Glutamatergic neuron (in vitro differentiated cells): ENCODE data around the gene ZDHHC16. TPM values are rescaled to one million over a fixed set of nuclear protein-coding genes. Genes with fewer than 3 reads are reported as not detected.

Source experiments
- DNase-seq: peaks from one replicate; pipeline ENCODE4 v3.0.0; 2022
- H3K27ac Mint-ChIP-seq: one replicate; pipeline ENCODE4 v1.8.0; 2020; ENCODE audit warnings: mild to moderate bottlenecking, mixed read lengths, inconsistent platforms; ENCODE audit not compliant: unreplicated experiment
- H3K27me3 Mint-ChIP-seq: one replicate; pipeline ENCODE4 v1.8.0; 2020; ENCODE audit warnings: mild to moderate bottlenecking, moderate library complexity, mixed read lengths, inconsistent platforms; ENCODE audit not compliant: unreplicated experiment
- H3K36me3 Mint-ChIP-seq: one replicate; pipeline ENCODE4 v1.8.0; 2020; ENCODE audit warnings: mild to moderate bottlenecking, mixed read lengths, inconsistent platforms; ENCODE audit not compliant: unreplicated experiment
- H3K4me1 Mint-ChIP-seq: one replicate; pipeline ENCODE4 v1.8.0; 2020; ENCODE audit warnings: mild to moderate bottlenecking, low read depth, mixed read lengths, inconsistent platforms; ENCODE audit not compliant: unreplicated experiment
- H3K4me3 Mint-ChIP-seq: one replicate; pipeline ENCODE4 v1.8.0; 2020; ENCODE audit warnings: mild to moderate bottlenecking, mixed read lengths, inconsistent platforms; ENCODE audit not compliant: unreplicated experiment
- H3K9me3 Mint-ChIP-seq: one replicate; pipeline ENCODE4 v1.8.0; 2020; ENCODE audit warnings: mild to moderate bottlenecking, moderate library complexity, mixed read lengths, inconsistent platforms; ENCODE audit not compliant: unreplicated experiment
- total RNA-seq: library from RNA; stranded (reverse); fragmentation: NEBNext Ultra II Directional; extraction: Animal tissue kit (Norgen Biotek cat#: 25700); gene quantifications from one replicate; pipeline ENCODE4 v1.2.1, GENCODE V29; 2021; ENCODE audit not compliant: unreplicated experiment
- TF ChIP-seq, protein P1 (sequence below): fragments of 200-600 bp; sonication (generic); IDR thresholded peaks from one replicate; pipeline ENCODE4 v1.5.0; 2021; ENCODE audit not compliant: partially characterized antibody, unreplicated experiment

ZDHHC16 gene
- total RNA-seq, 1 donor from 2014 or later, result 61.5 TPM

DNA sequence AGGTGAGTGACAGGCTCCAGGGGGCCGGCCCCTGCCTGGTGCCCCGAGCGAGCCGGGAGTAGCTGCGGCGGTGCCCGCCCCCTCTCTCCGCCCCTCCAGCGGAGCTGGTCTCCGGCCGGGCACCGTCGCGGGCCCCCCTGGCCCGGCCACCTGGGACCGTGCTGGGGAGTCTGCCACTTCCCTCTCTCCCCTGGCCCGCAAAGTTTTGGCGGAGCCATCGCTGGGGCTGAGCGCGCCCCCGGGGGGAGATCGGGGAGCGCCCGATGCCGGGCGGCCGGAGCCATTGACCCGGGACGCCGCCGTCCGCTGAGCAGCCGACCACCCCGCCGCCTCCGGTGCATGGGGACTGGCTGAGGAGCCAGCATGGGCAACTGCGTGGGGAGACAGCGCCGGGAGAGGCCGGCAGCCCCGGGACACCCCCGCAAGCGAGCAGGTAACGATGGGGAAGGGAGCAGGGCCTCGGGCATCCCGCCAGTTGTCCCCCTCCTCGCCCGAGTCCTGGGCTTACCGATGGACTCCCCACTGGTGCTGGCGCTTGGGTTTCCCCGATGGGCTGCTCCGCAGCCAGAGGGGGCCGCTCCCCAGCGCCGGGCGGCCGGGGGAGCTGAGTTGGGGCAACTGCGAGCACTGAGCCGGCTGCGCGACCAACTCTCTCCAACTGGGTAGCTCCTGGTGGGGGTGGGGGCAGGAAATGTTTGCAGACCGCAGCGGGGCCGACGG, 53.0 kb downstream of the ZDHHC16 start, which contains the start of gene UBTD1:
Gene UBTD1, plus strand, starts transcription at position 84 of the 720 bp plus-strand sequence. Its CDS starts 280 bp downstream, at position 364.
- H3K27me3 Mint-ChIP-seq, result peaks cover 22% of the 10 kb centered on the region
- peaks cover 27% of the 10 kb centered on the region for H3K4me1 Mint-ChIP-seq
- peaks cover 19% of the 10 kb centered on the region for H3K9me3 Mint-ChIP-seq
- H3K36me3 Mint-ChIP-seq, result no peaks in the 10 kb centered on the region
- TF ChIP-seq, protein P1, sequence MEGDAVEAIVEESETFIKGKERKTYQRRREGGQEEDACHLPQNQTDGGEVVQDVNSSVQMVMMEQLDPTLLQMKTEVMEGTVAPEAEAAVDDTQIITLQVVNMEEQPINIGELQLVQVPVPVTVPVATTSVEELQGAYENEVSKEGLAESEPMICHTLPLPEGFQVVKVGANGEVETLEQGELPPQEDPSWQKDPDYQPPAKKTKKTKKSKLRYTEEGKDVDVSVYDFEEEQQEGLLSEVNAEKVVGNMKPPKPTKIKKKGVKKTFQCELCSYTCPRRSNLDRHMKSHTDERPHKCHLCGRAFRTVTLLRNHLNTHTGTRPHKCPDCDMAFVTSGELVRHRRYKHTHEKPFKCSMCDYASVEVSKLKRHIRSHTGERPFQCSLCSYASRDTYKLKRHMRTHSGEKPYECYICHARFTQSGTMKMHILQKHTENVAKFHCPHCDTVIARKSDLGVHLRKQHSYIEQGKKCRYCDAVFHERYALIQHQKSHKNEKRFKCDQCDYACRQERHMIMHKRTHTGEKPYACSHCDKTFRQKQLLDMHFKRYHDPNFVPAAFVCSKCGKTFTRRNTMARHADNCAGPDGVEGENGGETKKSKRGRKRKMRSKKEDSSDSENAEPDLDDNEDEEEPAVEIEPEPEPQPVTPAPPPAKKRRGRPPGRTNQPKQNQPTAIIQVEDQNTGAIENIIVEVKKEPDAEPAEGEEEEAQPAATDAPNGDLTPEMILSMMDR, result no peak
- H3K4me3 Mint-ChIP-seq, result peak within 1 kb of the TSS; percentile 96
- H3K27ac Mint-ChIP-seq, result peak within 1 kb of the TSS; percentile 94
- DNase-seq, result peak; percentile 44

DNA sequence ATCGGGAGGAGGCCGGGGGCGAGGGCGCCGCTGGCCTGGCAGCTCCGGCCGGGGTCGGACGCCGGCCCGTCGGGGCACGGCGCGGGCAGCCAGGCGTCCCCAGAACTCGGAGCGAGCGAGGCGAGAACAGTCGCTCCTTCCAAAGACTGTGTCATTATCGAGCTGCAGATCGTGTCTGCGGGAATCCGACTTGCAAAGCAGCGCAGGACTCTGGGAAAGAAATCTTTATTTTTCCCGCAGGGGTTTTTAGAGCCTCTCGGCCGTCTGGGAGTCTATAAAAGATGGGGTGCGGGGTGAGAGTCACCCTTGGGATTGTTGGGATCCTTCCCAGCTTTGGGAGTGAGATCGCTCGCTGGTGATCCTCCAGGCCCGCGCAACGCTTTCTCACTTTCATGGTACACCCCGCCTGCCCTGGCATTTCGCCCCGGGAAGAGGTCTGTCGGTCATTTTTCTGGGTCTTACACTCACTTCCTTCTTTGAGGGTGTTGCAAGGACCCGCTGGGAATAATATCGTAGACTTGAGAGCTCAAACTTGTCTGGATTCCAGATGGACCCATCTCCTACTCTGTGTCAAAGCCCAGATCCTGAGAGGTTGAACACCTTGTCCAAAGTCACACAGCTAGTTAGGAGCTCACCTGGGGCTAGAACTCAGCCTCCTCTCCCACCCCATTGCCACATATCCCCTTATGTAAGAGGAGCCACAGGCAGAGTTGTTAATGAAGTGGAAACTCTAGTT, 53.8 kb downstream of the ZDHHC16 start:
- H3K27ac Mint-ChIP-seq, result no peak overlapping the region
- peak overlapping the region; percentile 73 for H3K4me3 Mint-ChIP-seq
- peaks cover 22% of the 10 kb centered on the region for H3K27me3 Mint-ChIP-seq
- TF ChIP-seq, protein P1, result no peak
- no peaks in the 10 kb centered on the region for H3K36me3 Mint-ChIP-seq
- H3K4me1 Mint-ChIP-seq, result peaks cover 21% of the 10 kb centered on the region
- H3K9me3 Mint-ChIP-seq, result peaks cover 19% of the 10 kb centered on the region
- DNase-seq, result no peak

DNA sequence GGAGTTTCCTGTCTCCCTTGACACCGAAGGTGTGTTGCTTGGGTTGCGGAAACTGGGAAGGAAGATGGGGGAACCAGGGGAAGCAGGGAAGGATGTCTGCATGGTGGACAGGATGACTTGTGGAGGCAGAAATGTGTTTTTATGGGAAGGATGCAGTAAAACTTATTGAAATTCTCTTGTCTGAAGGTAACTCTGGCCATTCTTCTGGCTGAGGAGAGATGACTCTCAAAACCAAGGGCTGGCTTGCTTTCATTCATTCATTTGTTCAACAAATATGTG, 54.3 kb downstream of the ZDHHC16 start:
- Mint-ChIP-seq H3K4me1 (peaks cover 18% of the 10 kb centered on the region), H3K36me3 (no peaks in the 10 kb centered on the region), H3K4me3 (peak overlapping the region; percentile 73), H3K27ac (no peak overlapping the region), H3K27me3 (peaks cover 22% of the 10 kb centered on the region), H3K9me3 (peaks cover 19% of the 10 kb centered on the region)
- TF ChIP-seq, protein P1, result no peak
- no peak for DNase-seq

DNA sequence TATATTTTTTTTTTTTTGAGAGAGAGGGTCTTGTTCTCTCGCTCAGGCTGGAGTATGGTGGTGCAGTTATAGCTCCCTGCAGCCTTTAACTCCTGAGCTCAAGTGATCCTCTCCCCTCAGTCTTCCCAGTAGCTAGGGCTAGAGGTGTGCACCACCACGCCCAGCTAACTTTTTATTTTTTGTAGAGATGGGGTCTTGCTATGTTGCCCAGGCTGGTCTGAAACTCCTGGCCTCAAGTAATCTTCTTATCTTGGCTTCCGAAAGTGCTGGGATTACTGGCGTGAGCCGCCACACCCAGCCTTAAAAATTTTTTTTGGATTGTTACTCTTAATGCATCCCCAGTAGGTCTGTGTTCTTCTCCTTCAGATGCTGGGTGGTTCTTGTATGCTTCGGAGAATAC, 56.9 kb downstream of the ZDHHC16 start:
- H3K27ac Mint-ChIP-seq, result no peak overlapping the region
- peaks cover 19% of the 10 kb centered on the region for H3K27me3 Mint-ChIP-seq
- no peak overlapping the region for H3K4me3 Mint-ChIP-seq
- H3K36me3 Mint-ChIP-seq, result no peaks in the 10 kb centered on the region
- DNase-seq, result no peak
- TF ChIP-seq, protein P1, result no peak
- H3K9me3 Mint-ChIP-seq, result peaks cover 16% of the 10 kb centered on the region
- peaks cover 4% of the 10 kb centered on the region for H3K4me1 Mint-ChIP-seq

DNA sequence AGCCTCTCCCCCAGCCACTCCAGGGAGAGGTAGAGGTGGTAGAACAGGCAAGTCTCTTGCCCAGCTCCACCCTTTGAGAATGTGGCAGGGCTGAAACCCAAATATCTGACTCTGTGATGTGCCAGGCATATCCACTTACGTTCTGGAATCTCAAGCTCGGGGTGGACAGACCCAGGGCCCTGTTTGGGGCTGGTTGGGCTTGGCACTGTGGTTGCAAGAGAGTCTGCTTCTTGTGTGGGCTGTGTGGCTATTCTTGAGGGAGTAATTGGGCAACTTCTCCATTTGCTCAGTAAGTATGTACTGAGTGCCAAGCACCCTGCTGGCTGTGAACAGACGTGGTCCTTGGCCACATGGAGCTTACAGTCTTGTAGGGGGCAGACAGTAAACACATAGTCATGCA, 57.4 kb downstream of the ZDHHC16 start:
- DNase-seq, result no peak
- TF ChIP-seq, protein P1, result no peak
- Mint-ChIP-seq H3K4me1 (peaks cover 4% of the 10 kb centered on the region), H3K9me3 (peaks cover 14% of the 10 kb centered on the region), H3K36me3 (no peaks in the 10 kb centered on the region), H3K27ac (no peak overlapping the region), H3K4me3 (no peak overlapping the region), H3K27me3 (peaks cover 19% of the 10 kb centered on the region)
